Liver (tissue), 9 donors: ENCODE results near the gene ABCC3. TPM values are rescaled to one million over a fixed set of nuclear protein-coding genes. Genes with fewer than 3 reads are reported as not detected.

Experiments used
- DNase-seq: peaks from one replicate; pipeline ENCODE4 v3.0.0-alpha.2; 2017; ENCODE audit warnings: low spot score
- H3K27ac ChIP-seq, 2 donors: one replicate each; pipeline ENCODE4 v1.7.0; 2013; ENCODE audit warnings: inconsistent platforms in 2 of 2, low read length in 2 of 2, control low read depth in 1 of 2, low read depth in 1 of 2, mild to moderate bottlenecking in 1 of 2
- H3K27me3 ChIP-seq, 4 donors: one replicate each; pipeline versions ENCODE4 v1.6.1 to v1.7.0; 2013; ENCODE audit warnings: low read length in 3 of 4, inconsistent platforms in 1 of 4, mild to moderate bottlenecking in 1 of 4, moderate library complexity in 1 of 4; ENCODE audit not compliant: control insufficient read depth in 4 of 4, insufficient read depth in 4 of 4
- H3K36me3 ChIP-seq, 4 donors: one replicate each; pipeline versions ENCODE4 v1.6.1 to v1.7.0; 2013; ENCODE audit warnings: low read length in 3 of 4, mild to moderate bottlenecking in 3 of 4, low read depth in 1 of 4, moderate library complexity in 1 of 4; ENCODE audit not compliant: control insufficient read depth in 4 of 4, insufficient read depth in 3 of 4
- H3K4me1 ChIP-seq, 4 donors: one replicate each; pipeline versions ENCODE4 v1.6.1 to v1.7.0; 2013; ENCODE audit warnings: low read length in 3 of 4, mild to moderate bottlenecking in 3 of 4, moderate library complexity in 1 of 4; ENCODE audit not compliant: control insufficient read depth in 4 of 4, insufficient read depth in 4 of 4
- H3K4me3 ChIP-seq, 3 donors: one replicate each; pipeline versions ENCODE4 v1.6.1 to v1.7.0; 2013; ENCODE audit warnings: low read length in 3 of 3, control low read depth in 1 of 3, low read depth in 1 of 3, mild to moderate bottlenecking in 1 of 3
- H3K9ac ChIP-seq, 2 donors: one replicate each; pipeline ENCODE4 v1.7.0; 2013; ENCODE audit warnings: low read length in 2 of 2, mild to moderate bottlenecking in 2 of 2, moderate library complexity in 2 of 2, control low read depth in 1 of 2, low read depth in 1 of 2
- H3K9me3 ChIP-seq, 4 donors: one replicate each; pipeline versions ENCODE4 v1.6.1 to v1.7.0; 2013; ENCODE audit warnings: low read length in 3 of 4; ENCODE audit not compliant: control insufficient read depth in 4 of 4
- EGR1 ChIP-seq, 2 donors: IDR thresholded peaks; 2 replicates each; pipeline ENCODE4 v1.6.1; 2016 to 2018; ENCODE audit warnings: antibody characterized with exemption in 2 of 2, low read depth in 2 of 2
- FOXA1 ChIP-seq: IDR thresholded peaks from 2 replicates; pipeline ENCODE4 v1.6.1; 2016; ENCODE audit warnings: antibody characterized with exemption
- FOXA2 ChIP-seq: IDR thresholded peaks from 2 replicates; pipeline ENCODE4 v1.6.1; 2016; ENCODE audit warnings: antibody characterized with exemption
- GABPA ChIP-seq, 2 donors: IDR thresholded peaks in 1 of 2; conservative IDR thresholded peaks in 1 of 2; 2 replicates each; pipeline ENCODE4 v1.6.1; 2016; ENCODE audit warnings: antibody characterized with exemption in 2 of 2, mild to moderate bottlenecking in 1 of 2, moderate library complexity in 1 of 2
- HNF4A ChIP-seq, 2 donors: conservative IDR thresholded peaks; 2 replicates each; pipeline ENCODE4 v1.6.1; 2016; ENCODE audit warnings: antibody characterized with exemption in 2 of 2, mild to moderate bottlenecking in 2 of 2
- HNF4G ChIP-seq: IDR thresholded peaks from 2 replicates; pipeline ENCODE4 v1.6.1; 2016; ENCODE audit warnings: antibody characterized with exemption
- RAD21 ChIP-seq, 2 donors: IDR thresholded peaks; 2 replicates each; pipeline ENCODE4 v1.6.1; 2016; ENCODE audit warnings: antibody characterized with exemption in 2 of 2, mild to moderate bottlenecking in 2 of 2
- RXRA ChIP-seq, 2 donors: IDR thresholded peaks; 2 replicates each; pipeline ENCODE4 v1.6.1; 2017 to 2018; ENCODE audit warnings: antibody characterized with exemption in 2 of 2, mild to moderate bottlenecking in 1 of 2
- SP1 ChIP-seq: IDR thresholded peaks from 2 replicates; pipeline ENCODE4 v1.6.1; 2018; ENCODE audit warnings: antibody characterized with exemption, mild to moderate bottlenecking
- YY1 ChIP-seq: IDR thresholded peaks from 2 replicates; pipeline ENCODE4 v1.6.1; 2016; ENCODE audit warnings: antibody characterized with exemption, mild to moderate bottlenecking
- ZBTB33 ChIP-seq: IDR thresholded peaks from 2 replicates; pipeline ENCODE4 v1.6.1; 2016; ENCODE audit warnings: antibody characterized with exemption
- WGBS: extraction: QIAGEN DNeasy Blood & Tissue Kit; methylation state at CpG from one replicate; pipeline ENCODE4 v1.1.7; 2013; 5-methylcytosine and 5-hydroxymethylcytosine counted together
- polyA plus RNA-seq, 2 donors: library from polyadenylated mRNA; stranded (reverse) in 1 of 2; unstranded in 1 of 2; fragments of 200-250 nt in 1 of 2; fragments of >200 nt in 1 of 2; fragmentation: Nextera tagmentation in 1 of 2; extraction: Ambion mirVana in 1 of 2; gene quantifications; one replicate each; pipeline versions ENCODE4 v1.2.1 to v1.2.3, GENCODE V29; 2013 to 2015
- total RNA-seq, 2 donors: library from RNA; depleted of rRNA; stranded (reverse); fragments of >200 nt; gene quantifications; one replicate each; pipeline ENCODE4 v1.2.3, GENCODE V29; 2014
- donor health status: healthy.
- donor health status: healthy.
- donor health status: healthy.
- donor health status: healthy.
- donor health status: healthy.

The ABCC3 gene
- total and polyA plus RNA-seq, 4 donors = 10.5 to 197 (median 80.5) TPM

GRCh38 chr17:50684612-50685333 lies 50.1 kb downstream of the ABCC3 start (continued):
- TF ChIP-seq HNF4G (peak; percentile 30), RXRA (IDR thresholded peaks at IDR 0.05) (peak; percentile 91 to 92), GABPA (IDR thresholded peaks at IDR 0.05 in 1 of 2, conservative IDR thresholded peaks at IDR 0.05 in 1 of 2) (peak in 1 of 2 donors; percentile 52), FOXA2 (peak; percentile 72), FOXA1 (no peak), ZBTB33 (peak; percentile 56)

- Histone ChIP-seq H3K4me1 (peaks cover 36 to 71% (median 61%) of the 10 kb centered on the region in 4 donors), H3K27ac (peak overlapping the region; percentile 85 to 94), H3K9me3 (no peaks in the 10 kb centered on the region), H3K36me3 (peaks cover 0 to 4% (median 1%) of the 10 kb centered on the region in 4 donors), H3K9ac (peak overlapping the region in 1 of 2 donors; percentile 33), H3K27me3 (no peaks in the 10 kb centered on the region), H3K4me3 (peak overlapping the region in 1 of 3 donors; percentile 12)
- TF ChIP-seq EGR1 (IDR thresholded peaks at IDR 0.05; ENCODE audit: low read depth in 2 of 2) (no peak), GABPA (IDR thresholded peaks at IDR 0.05 in 1 of 2, conservative IDR thresholded peaks at IDR 0.05 in 1 of 2) (no peak)
- no peak for DNase-seq
- WGBS = 86% methylated on average over 1 of the region's 1 CpG
Measured at GRCh38 chr17:50685334-50685665, 50.6 kb downstream of the ABCC3 start.

- no peak overlapping the region for H3K4me3 ChIP-seq
- 86% methylated on average over 17 of the region's 17 CpGs for WGBS
- H3K4me1 ChIP-seq = peaks cover 38 to 77% (median 66%) of the 10 kb centered on the region in 4 donors
- H3K9ac ChIP-seq = peak overlapping the region; percentile 12 to 15
- H3K27ac ChIP-seq = peak overlapping the region; percentile 85 to 94
- peaks cover 0 to 4% (median 1%) of the 10 kb centered on the region in 4 donors for H3K36me3 ChIP-seq
- no peak for DNase-seq
- H3K27me3 ChIP-seq = no peaks in the 10 kb centered on the region
- no peaks in the 10 kb centered on the region for H3K9me3 ChIP-seq
- TF ChIP-seq EGR1 (IDR thresholded peaks at IDR 0.05; ENCODE audit: low read depth in 2 of 2) (no peak), ZBTB33 (no peak), YY1 (no peak), HNF4G (no peak), FOXA2 (no peak), SP1 (no peak), RAD21 (IDR thresholded peaks at IDR 0.05) (no peak), HNF4A (conservative IDR thresholded peaks at IDR 0.05) (no peak)
Measured at GRCh38 chr17:50685691-50686493, 51.2 kb downstream of the ABCC3 start.
